NT2/D1 (cell line): ENCODE results near the gene ROPN1.
"Not testable (repeated sequence)": the region's sequence is repeated elsewhere in the genome, so short reads cannot be mapped to it uniquely, and the experiment has no call there.

Source experiments
- SUZ12 ChIP-seq: IDR thresholded peaks from 2 replicates; pipeline ENCODE4 v1.6.1; 2011; ENCODE audit not compliant: insufficient read length, insufficient read depth; ENCODE audit errors: extremely low read depth
- YY1 ChIP-seq: IDR thresholded peaks from 2 replicates; pipeline ENCODE4 v1.6.1; 2011; ENCODE audit not compliant: insufficient read length, insufficient read depth
- ZNF274 ChIP-seq: IDR thresholded peaks from 2 replicates; pipeline ENCODE4 v1.6.1; 2011; ENCODE audit warnings: mild to moderate bottlenecking, low read depth, low read length

GRCh38 chr3:123966799-123967198, 25.1 kb downstream of the ROPN1 start:
- not testable (repeated sequence) for TF ChIP-seq ZNF274, YY1, SUZ12
